ENCODE data around the gene NUDCD2.
"Not testable (repeated sequence)": the region's sequence is repeated elsewhere in the genome, so short reads cannot be mapped to it uniquely, and the experiment has no call there.

The NUDCD2 gene

GRCh38 chr5:163415673-163416072, 44.2 kb downstream of the NUDCD2 start:
- not testable (repeated sequence) for DNase-seq

- no peak for DNase-seq
Measured at GRCh38 chr5:163410505-163410904, 49.4 kb downstream of the NUDCD2 start.

- no peak for DNase-seq
Measured at GRCh38 chr5:163409384-163409783, 50.5 kb downstream of the NUDCD2 start.

GRCh38 chr5:163408311-163408923, 51.5 kb downstream of the NUDCD2 start:
- no peak for DNase-seq

- no peak for DNase-seq
Measured at GRCh38 chr5:163407034-163407655, 52.8 kb downstream of the NUDCD2 start.

- DNase-seq, result no peak
Measured at GRCh38 chr5:163404364-163405173, 55.3 kb downstream of the NUDCD2 start.

- no peak for DNase-seq
Measured at GRCh38 chr5:163402007-163402406, 57.9 kb downstream of the NUDCD2 start.

- no peak for DNase-seq
Measured at GRCh38 chr5:163401271-163401670, 58.6 kb downstream of the NUDCD2 start.

GRCh38 chr5:163399923-163400322, 60.0 kb downstream of the NUDCD2 start:
- DNase-seq, result no peak

- DNase-seq, result no peak
Measured at GRCh38 chr5:163397354-163397753, 62.5 kb downstream of the NUDCD2 start.

- peak; percentile 32 for DNase-seq
Measured at GRCh38 chr5:163396818-163397340, 63.0 kb downstream of the NUDCD2 start.

All from SIG-M5 (cell line).